ENCODE measurements around the gene CELF4.

CELF4 gene

GRCh38 chr18:37496568-37496967 lies 69.0 kb downstream of the CELF4 start:
- no peak overlapping the region for H3K4me3 ChIP-seq (replicated peaks; ENCODE audit: low read depth, low read length)
- TF ChIP-seq CTCF (IDR thresholded peaks at IDR 0.05; ENCODE audit: insufficient read depth, low read length, poor library complexity, severe bottlenecking): no peak
- no peak for DNase-seq (ENCODE audit: extremely low read depth, insufficient read length)
- peaks cover 2% of the 10 kb centered on the region; the same call in 1 of the 2 replicates for H3K27me3 ChIP-seq (replicated peaks; ENCODE audit: control insufficient read depth, insufficient read depth, low read length)
- no peaks in the 10 kb centered on the region for H3K36me3 ChIP-seq (ENCODE audit: control insufficient read depth, insufficient read depth, low read length)

GRCh38 chr18:37495354-37495753 lies 70.2 kb downstream of the CELF4 start:
- H3K27me3 ChIP-seq (replicated peaks; ENCODE audit: control insufficient read depth, insufficient read depth, low read length): peaks cover 2% of the 10 kb centered on the region; the same call in 1 of the 2 replicates
- no peak for TF ChIP-seq CTCF (IDR thresholded peaks at IDR 0.05; ENCODE audit: insufficient read depth, low read length, poor library complexity, severe bottlenecking)
- H3K36me3 ChIP-seq (ENCODE audit: control insufficient read depth, insufficient read depth, low read length): no peaks in the 10 kb centered on the region
- no peak for DNase-seq (ENCODE audit: extremely low read depth, insufficient read length)
- H3K4me3 ChIP-seq (replicated peaks; ENCODE audit: low read depth, low read length): no peak overlapping the region

GRCh38 chr18:37494406-37494805 lies 71.2 kb downstream of the CELF4 start:
- Histone ChIP-seq H3K4me3 (replicated peaks; ENCODE audit: low read depth, low read length) (no peak overlapping the region), H3K36me3 (ENCODE audit: control insufficient read depth, insufficient read depth, low read length) (no peaks in the 10 kb centered on the region), H3K27me3 (replicated peaks; ENCODE audit: control insufficient read depth, insufficient read depth, low read length) (peaks cover 2% of the 10 kb centered on the region; the same call in 1 of the 2 replicates)
- DNase-seq (ENCODE audit: extremely low read depth, insufficient read length): no peak
- TF ChIP-seq CTCF (IDR thresholded peaks at IDR 0.05; ENCODE audit: insufficient read depth, low read length, poor library complexity, severe bottlenecking): no peak

GRCh38 chr18:37493352-37493935 lies 72.2 kb downstream of the CELF4 start:
- TF ChIP-seq CTCF (IDR thresholded peaks at IDR 0.05; ENCODE audit: insufficient read depth, low read length, poor library complexity, severe bottlenecking): no peak
- no peak for DNase-seq (ENCODE audit: extremely low read depth, insufficient read length)
- Histone ChIP-seq H3K27me3 (replicated peaks; ENCODE audit: control insufficient read depth, insufficient read depth, low read length) (peaks cover 2% of the 10 kb centered on the region; the same call in 1 of the 2 replicates), H3K36me3 (ENCODE audit: control insufficient read depth, insufficient read depth, low read length) (no peaks in the 10 kb centered on the region), H3K4me3 (replicated peaks; ENCODE audit: low read depth, low read length) (no peak overlapping the region)

- peaks cover 2% of the 10 kb centered on the region; the same call in 1 of the 2 replicates for H3K27me3 ChIP-seq (replicated peaks; ENCODE audit: control insufficient read depth, insufficient read depth, low read length)
- DNase-seq (ENCODE audit: extremely low read depth, insufficient read length): no peak
- no peaks in the 10 kb centered on the region for H3K36me3 ChIP-seq (ENCODE audit: control insufficient read depth, insufficient read depth, low read length)
- no peak overlapping the region for H3K4me3 ChIP-seq (replicated peaks; ENCODE audit: low read depth, low read length)
- no peak for TF ChIP-seq CTCF (IDR thresholded peaks at IDR 0.05; ENCODE audit: insufficient read depth, low read length, poor library complexity, severe bottlenecking)
These were observed 72.6 kb downstream of the CELF4 start for GRCh38 chr18:37492952-37493351.

- Histone ChIP-seq H3K36me3 (ENCODE audit: control insufficient read depth, insufficient read depth, low read length) (no peaks in the 10 kb centered on the region), H3K4me3 (replicated peaks; ENCODE audit: low read depth, low read length) (no peak overlapping the region), H3K27me3 (replicated peaks; ENCODE audit: control insufficient read depth, insufficient read depth, low read length) (peaks cover 3% of the 10 kb centered on the region; the same call in 1 of the 2 replicates)
- no peak for DNase-seq (ENCODE audit: extremely low read depth, insufficient read length)
- TF ChIP-seq CTCF (IDR thresholded peaks at IDR 0.05; ENCODE audit: insufficient read depth, low read length, poor library complexity, severe bottlenecking): no peak
These were observed 74.1 kb downstream of the CELF4 start for GRCh38 chr18:37491526-37491925.

Measured in GM06990 (cell line).